GM18519 (cell line): ENCODE data around the gene YY1.
"Not testable (repeated sequence)": the region's sequence is repeated elsewhere in the genome, so short reads cannot be mapped to it uniquely, and the experiment has no call there.

Experiments
- ATAC-seq: cut with Tn5 transposase; IDR thresholded peaks from one replicate; pipeline ENCODE4 v1.9.1; 2021; ENCODE audit warnings: mild to moderate bottlenecking, moderate library complexity; ENCODE audit not compliant: unreplicated experiment, low FRiP score

YY1 gene

GRCh38 chr14:100282766-100283419 is 43.9 kb downstream of the YY1 start:
- no peak for ATAC-seq

GRCh38 chr14:100283436-100283835 is 44.5 kb downstream of the YY1 start:
- not testable (repeated sequence) for ATAC-seq

- no peak for ATAC-seq
Measured at GRCh38 chr14:100283984-100284881, 45.3 kb downstream of the YY1 start.

- ATAC-seq: peak; percentile 83
Measured at GRCh38 chr14:100285021-100285912, 46.3 kb downstream of the YY1 start.

GRCh38 chr14:100285913-100286400 is 47.0 kb downstream of the YY1 start:
- no peak for ATAC-seq

GRCh38 chr14:100286484-100287191 is 47.7 kb downstream of the YY1 start:
- ATAC-seq: no peak

GRCh38 chr14:100287202-100287997 is 48.5 kb downstream of the YY1 start:
- ATAC-seq: no peak

GRCh38 chr14:100287998-100288295 is 49.0 kb downstream of the YY1 start:
- not testable (repeated sequence) for ATAC-seq

GRCh38 chr14:100288382-100289185 is 49.6 kb downstream of the YY1 start:
- ATAC-seq: no peak

- no peak for ATAC-seq
Measured at GRCh38 chr14:100289916-100290606, 51.1 kb downstream of the YY1 start.

- ATAC-seq: no peak
Measured at GRCh38 chr14:100290607-100291304, 51.8 kb downstream of the YY1 start.

GRCh38 chr14:100291305-100292075 is 52.5 kb downstream of the YY1 start:
- no peak for ATAC-seq

- no peak for ATAC-seq
Measured at GRCh38 chr14:100292301-100292775, 53.4 kb downstream of the YY1 start.

- no peak for ATAC-seq
Measured at GRCh38 chr14:100292776-100293461, 54.0 kb downstream of the YY1 start.

GRCh38 chr14:100293497-100294212 is 54.7 kb downstream of the YY1 start:
- ATAC-seq: no peak
